GM19240 (cell line): ENCODE results near the gene RNF40.

Experiments used
- DNase-seq: peaks from one replicate; pipeline ENCODE4 v3.0.0; 2011; ENCODE audit warnings: low spot score; ENCODE audit not compliant: insufficient read length

RNF40 gene

GRCh38 chr16:30761928-30762902, at the start of gene RNF40, which contains the start of gene CFAP119:
Gene RNF40, plus strand, starts transcription at chr16:30762322. Its CDS starts 224 bp downstream, at chr16:30762546.
Gene CFAP119, minus strand, starts transcription at chr16:30762062. Its CDS starts 314 bp downstream, at chr16:30761748.
- peak; percentile 98 for DNase-seq

DNA sequence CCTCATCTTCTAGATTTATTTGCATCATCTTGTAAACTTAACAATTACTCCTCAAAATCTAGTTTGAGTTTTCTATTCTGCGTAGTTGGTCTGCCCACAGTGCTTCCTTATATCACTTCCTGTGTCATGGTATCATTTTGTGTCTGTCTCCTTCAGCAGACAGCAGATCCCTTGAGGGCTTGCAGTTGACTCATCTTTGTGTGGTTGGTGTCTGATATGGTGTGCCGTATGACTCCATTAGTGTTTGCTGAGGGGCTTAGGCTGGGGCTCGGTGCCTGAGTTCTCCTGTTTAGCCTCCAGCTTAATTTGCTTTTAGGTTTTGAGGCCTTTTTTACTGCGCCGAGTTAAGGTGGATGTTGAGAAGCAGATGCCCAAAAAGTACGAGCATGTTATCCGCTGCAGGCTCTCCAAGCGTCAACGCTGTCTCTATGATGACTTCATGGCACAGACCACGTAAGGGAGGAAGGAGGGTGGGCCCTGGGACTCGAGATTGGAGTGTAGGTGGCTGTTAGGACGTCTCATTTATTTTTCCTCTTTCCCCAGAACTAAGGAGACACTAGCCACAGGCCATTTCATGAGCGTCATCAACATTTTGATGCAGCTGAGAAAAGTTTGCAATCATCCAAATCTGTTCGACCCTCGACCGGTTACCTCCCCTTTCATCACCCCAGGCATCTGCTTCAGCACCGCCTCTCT, 46.2 kb upstream of the RNF40 start:
- no peak for DNase-seq

GRCh38 chr16:30720086-30720485, 42.0 kb upstream of the RNF40 start:
- DNase-seq: no peak

DNA sequence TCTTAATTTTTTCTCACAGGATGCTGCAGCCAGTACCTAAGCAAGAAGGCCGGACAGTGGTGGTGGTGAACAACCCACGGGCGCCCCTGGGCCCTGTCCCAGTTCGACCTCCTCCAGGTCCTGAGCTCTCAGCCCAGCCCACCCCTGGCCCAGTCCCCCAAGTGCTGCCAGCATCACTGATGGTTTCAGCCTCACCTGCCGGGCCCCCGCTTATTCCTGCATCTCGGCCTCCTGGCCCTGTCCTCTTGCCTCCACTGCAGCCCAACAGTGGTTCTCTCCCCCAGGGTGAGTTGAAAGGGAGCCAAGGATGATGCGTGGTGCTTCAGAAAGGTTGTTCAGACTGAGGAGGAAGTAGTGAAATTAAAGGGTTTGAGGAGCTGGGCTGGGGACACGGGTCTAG, 41.4 kb upstream of the RNF40 start:
- DNase-seq: no peak

DNA sequence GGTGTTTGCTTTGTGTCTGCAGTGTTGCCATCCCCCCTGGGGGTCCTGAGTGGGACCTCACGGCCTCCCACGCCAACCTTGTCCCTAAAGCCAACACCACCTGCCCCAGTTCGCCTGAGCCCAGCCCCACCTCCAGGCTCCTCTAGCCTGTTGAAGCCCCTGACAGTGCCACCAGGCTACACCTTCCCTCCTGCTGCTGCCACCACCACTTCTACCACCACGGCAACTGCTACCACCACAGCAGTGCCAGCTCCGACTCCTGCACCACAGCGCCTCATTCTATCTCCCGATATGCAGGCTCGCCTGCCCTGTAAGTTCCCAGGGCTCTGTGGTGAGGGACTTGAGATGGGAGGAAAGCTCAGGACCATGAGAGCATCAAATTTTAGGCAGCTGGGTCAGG, 41.0 kb upstream of the RNF40 start:
- DNase-seq: no peak

DNA sequence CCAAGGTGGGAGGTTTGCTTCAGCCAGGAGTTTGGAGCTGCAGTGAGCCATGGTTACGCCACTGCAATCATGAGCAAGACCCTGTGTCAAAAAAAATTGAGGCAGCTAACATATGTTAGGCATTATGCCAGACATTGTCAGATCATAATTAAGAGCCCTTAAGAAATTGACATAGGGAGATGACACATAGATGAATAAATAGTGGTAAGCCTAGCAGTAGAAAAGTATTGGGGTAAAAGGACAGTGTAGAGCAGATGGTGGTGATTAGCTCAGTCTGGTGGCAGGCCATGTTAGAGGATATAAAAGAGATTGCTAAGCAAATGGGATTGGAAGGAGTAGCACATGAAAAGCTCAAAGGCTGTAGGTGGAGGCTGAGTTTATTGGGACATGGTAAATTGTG, 40.5 kb upstream of the RNF40 start:
- DNase-seq: no peak

- DNase-seq: no peak
These were observed 39.7 kb upstream of the RNF40 start for GRCh38 chr16:30722443-30722842.

DNA sequence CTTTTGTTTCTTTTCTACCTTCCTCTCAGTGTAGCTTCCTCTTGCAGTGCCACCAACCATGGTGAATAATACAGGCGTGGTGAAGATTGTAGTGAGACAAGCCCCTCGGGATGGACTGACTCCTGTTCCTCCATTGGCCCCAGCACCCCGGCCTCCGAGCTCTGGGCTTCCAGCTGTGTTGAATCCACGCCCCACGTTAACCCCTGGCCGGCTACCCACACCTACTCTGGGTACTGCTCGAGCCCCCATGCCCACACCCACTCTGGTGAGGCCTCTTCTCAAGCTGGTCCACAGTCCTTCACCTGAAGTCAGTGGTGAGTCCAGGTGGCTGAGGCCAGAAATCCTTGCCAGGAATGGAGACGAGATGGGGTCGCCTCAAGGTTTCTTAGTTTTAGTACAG, 39.2 kb upstream of the RNF40 start:
- DNase-seq: no peak

GRCh38 chr16:30723725-30724355, 38.3 kb upstream of the RNF40 start:
- DNase-seq: no peak

DNA sequence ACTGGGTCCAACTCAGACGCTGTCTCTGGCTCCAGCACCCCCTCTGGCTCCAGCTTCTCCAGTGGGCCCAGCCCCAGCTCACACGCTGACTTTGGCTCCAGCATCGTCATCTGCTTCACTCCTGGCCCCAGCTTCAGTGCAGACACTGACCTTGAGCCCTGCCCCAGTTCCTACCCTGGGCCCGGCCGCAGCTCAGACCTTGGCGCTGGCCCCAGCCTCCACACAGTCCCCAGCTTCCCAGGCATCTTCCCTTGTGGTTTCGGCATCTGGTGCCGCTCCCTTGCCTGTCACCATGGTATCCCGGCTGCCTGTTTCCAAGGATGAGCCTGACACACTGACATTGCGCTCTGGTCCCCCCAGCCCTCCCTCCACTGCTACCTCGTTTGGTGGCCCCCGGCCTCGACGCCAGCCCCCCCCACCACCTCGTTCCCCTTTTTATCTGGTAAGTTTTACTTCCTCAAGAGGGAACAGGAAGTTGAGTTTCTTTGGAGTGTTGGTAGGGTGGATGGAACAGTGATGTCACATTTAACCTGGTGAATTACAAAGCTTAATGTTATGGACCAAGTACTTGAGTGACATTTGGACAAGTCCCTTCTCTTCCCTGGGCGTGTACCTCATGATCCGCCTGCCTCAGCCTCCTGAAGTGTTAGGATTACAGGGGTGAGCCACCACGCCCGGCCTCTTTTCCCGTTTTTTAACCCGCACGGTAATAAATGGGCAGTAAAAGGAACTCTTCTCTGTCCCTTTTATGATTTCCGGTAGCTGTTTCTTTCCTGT, 37.3 kb upstream of the RNF40 start:
- no peak for DNase-seq

GRCh38 chr16:30725418-30725792, 36.7 kb upstream of the RNF40 start:
- no peak for DNase-seq

DNA sequence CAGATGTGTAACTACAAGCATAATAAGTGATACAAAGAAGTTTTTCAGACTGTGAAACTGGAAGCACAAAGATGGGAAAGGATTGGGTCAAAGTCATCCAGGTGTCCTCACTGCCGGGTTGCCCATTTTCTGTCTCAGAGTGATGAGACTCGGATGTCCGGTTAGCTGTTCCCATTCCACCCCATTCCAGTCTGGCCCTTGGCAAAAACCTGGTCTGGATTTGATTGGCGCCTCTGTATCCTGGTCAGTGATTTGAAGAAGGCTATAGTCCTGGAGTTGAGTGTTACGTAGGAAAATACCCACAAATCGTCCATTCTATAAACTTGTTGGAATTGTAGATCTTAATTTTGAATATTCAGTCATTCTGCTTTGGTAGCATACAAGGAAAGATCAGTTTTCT, 33.8 kb upstream of the RNF40 start:
- no peak for DNase-seq

- DNase-seq: no peak
These were observed 33.0 kb upstream of the RNF40 start for GRCh38 chr16:30728899-30729672.

- DNase-seq: no peak
These were observed 30.7 kb upstream of the RNF40 start for GRCh38 chr16:30731411-30731810.

- DNase-seq: no peak
These were observed 24.9 kb upstream of the RNF40 start for GRCh38 chr16:30736995-30737793.

GRCh38 chr16:30737794-30738648, 24.1 kb upstream of the RNF40 start:
- DNase-seq: no peak

DNA sequence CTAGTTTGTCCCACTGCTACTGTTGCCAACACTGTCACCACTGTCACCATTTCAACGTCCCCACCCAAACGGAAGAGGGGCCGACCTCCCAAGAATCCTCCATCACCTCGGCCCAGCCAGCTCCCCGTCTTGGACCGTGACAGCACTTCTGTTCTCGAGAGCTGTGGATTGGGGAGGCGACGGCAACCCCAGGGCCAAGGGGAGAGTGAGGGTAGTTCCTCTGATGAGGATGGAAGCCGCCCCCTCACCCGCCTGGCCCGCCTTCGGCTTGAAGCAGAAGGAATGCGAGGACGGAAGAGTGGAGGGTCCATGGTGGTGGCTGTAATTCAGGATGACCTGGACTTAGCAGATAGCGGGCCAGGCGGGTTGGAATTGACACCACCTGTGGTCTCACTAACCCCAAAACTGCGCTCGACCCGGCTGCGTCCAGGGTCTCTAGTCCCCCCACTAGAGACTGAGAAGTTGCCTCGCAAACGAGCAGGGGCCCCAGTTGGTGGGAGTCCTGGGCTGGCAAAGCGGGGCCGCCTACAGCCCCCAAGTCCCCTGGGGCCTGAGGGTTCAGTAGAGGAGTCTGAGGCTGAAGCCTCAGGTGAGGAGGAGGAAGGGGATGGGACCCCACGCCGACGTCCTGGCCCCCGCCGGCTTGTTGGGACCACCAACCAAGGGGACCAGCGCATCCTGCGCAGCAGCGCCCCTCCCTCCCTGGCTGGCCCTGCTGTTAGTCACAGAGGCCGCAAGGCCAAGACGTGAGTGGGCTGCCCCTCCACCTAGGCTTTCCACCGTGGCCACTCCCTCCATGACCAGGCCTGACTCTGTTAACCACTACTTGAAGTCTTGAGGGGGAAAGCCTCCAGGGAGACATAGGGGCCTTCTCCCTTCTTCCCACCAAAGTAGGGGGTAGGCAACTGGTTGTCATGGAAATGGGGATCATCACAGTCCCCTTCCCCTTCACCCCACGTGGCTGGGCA, 22.9 kb upstream of the RNF40 start:
- no peak for DNase-seq
